ENCODE data around the gene ADGRA1.

Gene ADGRA1

DNA sequence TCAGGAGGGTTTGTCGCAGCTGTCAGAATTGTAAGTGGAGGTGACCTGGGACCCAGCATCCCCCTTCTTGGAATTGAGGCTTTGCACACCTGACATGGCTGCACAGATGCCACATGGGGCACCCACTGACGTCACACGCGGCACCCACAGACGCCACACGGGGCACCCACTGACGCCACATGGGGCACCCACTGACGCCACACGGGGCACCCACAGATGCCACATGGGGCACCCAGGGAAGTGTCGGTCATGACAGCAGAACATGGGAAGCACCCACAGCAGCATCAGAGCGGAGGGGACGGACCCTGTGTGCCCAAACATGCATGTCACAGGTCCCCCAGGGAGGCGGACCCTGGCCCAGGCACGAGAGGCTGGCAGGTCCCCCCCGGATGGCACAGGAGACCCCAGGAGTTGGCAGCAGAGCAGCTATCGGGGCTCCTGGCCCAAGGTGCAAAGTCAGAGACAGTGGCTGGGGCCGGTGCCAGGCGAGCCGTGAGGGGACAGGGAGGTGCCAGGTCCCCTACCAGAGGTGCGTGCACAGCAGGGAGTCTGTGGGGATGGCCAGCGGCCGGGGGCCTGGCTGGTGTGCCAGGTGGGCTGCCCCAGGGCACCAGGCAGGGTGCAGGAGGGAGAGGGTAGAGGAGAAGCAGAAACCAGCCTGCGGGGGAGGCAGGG, 93.4 kb downstream of the ADGRA1 start:
- no peak for DNase-seq
